Bronchial epithelial cell (primary cell): ENCODE results near the gene ANO1. TPM values are rescaled to one million over a fixed set of nuclear protein-coding genes. Genes with fewer than 3 reads are reported as not detected.

Experiments
- DNase-seq: peaks from one replicate; pipeline ENCODE4 v3.0.0-alpha.2; 2010; ENCODE audit warnings: low read depth
- FAIRE-seq: peaks from 2 replicates; lab custom pipeline; 2011; peaks lifted over from hg19 to GRCh38; lab: Jason Lieb, UNC
- H3K27me3 ChIP-seq: 2 replicates; pipeline ENCODE4 v1.5.1; 2011; ENCODE audit warnings: low read length; ENCODE audit not compliant: control insufficient read depth, insufficient read depth
- H3K36me3 ChIP-seq: 2 replicates; pipeline ENCODE4 v1.5.1; 2011; ENCODE audit warnings: low read length; ENCODE audit not compliant: control insufficient read depth, insufficient read depth
- H3K4me3 ChIP-seq: 2 replicates; pipeline ENCODE4 v1.5.1; 2011; ENCODE audit warnings: mild to moderate bottlenecking, low read depth, low read length, control low read depth
- CTCF ChIP-seq: IDR thresholded peaks from 2 replicates; pipeline ENCODE4 v1.5.1; 2011; ENCODE audit warnings: mild to moderate bottlenecking, moderate library complexity, low read length, control low read depth, inconsistent platforms; ENCODE audit not compliant: insufficient read depth, severe bottlenecking
- total RNA-seq: library from RNA; depleted of rRNA; stranded (reverse); fragments of >200 nt; gene quantifications from 2 replicates; pipeline ENCODE4 v1.2.1, GENCODE V29; 2014

Gene ANO1
- total RNA-seq, 1 donor from 2014 or later, result 1.3 TPM

DNA sequence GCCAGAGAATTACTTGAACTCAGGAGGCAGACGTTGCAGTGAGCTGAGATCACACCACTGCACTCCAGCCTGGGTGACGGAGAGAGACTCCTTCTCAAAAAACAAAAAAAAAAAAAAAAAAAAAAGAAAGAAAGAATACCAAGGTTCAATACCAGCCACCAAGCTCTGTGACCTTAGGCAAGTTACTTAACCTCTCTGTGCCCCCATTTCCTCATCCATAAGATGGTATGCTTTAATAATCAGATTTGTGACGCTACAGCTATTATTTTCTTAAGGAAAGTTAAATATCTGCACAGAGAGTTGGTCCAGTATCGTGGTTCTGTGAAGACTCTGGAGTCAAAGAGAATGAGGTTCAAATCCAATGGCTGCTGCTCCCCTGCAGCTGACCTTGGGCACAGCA is 67.7 kb downstream of the ANO1 start:
- FAIRE-seq, result no peak
- peaks cover 1% of the 10 kb centered on the region for H3K27me3 ChIP-seq
- H3K36me3 ChIP-seq, result no peaks in the 10 kb centered on the region
- H3K4me3 ChIP-seq, result no peak overlapping the region
- DNase-seq, result no peak
- TF ChIP-seq CTCF, result no peak

GRCh38 chr11:70146299-70146698 is 68.2 kb downstream of the ANO1 start:
- DNase-seq (no peak), FAIRE-seq (no peak)
- Histone ChIP-seq H3K4me3 (no peak overlapping the region), H3K27me3 (peaks cover 1% of the 10 kb centered on the region), H3K36me3 (no peaks in the 10 kb centered on the region)
- TF ChIP-seq CTCF, result no peak

- Histone ChIP-seq H3K4me3 (no peak overlapping the region), H3K27me3 (peaks cover 1% of the 10 kb centered on the region), H3K36me3 (no peaks in the 10 kb centered on the region)
- no peak for FAIRE-seq
- no peak for DNase-seq
- TF ChIP-seq CTCF, result no peak
Measured at GRCh38 chr11:70146895-70147520, 68.9 kb downstream of the ANO1 start.

DNA sequence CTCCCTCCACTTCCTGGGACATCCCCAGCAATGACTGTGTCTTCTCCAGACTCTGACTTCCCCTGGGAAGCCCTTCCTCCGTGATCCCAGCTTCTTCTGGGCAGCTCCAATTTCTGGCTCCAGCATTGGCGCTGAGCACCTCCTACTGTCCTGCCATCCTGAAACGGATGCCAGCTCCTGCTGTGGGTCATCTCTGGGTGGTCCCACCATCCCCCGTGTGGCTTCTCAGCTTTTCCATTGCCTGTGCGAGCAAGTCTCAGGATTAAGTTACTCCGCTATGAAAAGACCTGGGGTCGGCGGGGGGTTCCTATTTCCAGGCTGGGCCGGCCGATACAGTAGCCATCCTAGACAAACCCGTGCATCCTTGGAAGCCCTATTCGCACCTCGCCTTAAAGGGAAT is 69.6 kb downstream of the ANO1 start:
- TF ChIP-seq CTCF, result no peak
- FAIRE-seq (peak; percentile 7), DNase-seq (no peak)
- peaks cover 1% of the 10 kb centered on the region for H3K27me3 ChIP-seq
- H3K36me3 ChIP-seq, result no peaks in the 10 kb centered on the region
- no peak overlapping the region for H3K4me3 ChIP-seq

GRCh38 chr11:70151671-70152070 is 73.6 kb downstream of the ANO1 start:
- no peak for TF ChIP-seq CTCF
- H3K36me3 ChIP-seq, result no peaks in the 10 kb centered on the region
- no peaks in the 10 kb centered on the region for H3K27me3 ChIP-seq
- FAIRE-seq (no peak), DNase-seq (no peak)
- H3K4me3 ChIP-seq, result no peak overlapping the region
